Dermis microvascular lymphatic vessel endothelial cell (primary cell): ENCODE measurements around the gene OR14I1. TPM values are rescaled to one million over a fixed set of nuclear protein-coding genes. Genes with fewer than 3 reads are reported as not detected.

Experiments
- DNase-seq, 2 donors: peaks; one replicate each; pipeline versions ENCODE4 v3.0.0 to v3.0.0-alpha.2; 2010; ENCODE audit warnings: low read depth in 2 of 2
- total RNA-seq: library from RNA; depleted of rRNA; stranded (reverse); fragments of >200 nt; gene quantifications from 2 replicates; pipeline ENCODE4 v1.2.1, GENCODE V29; 2014

The OR14I1 gene
- not detected in 2 replicates for total RNA-seq

DNA sequence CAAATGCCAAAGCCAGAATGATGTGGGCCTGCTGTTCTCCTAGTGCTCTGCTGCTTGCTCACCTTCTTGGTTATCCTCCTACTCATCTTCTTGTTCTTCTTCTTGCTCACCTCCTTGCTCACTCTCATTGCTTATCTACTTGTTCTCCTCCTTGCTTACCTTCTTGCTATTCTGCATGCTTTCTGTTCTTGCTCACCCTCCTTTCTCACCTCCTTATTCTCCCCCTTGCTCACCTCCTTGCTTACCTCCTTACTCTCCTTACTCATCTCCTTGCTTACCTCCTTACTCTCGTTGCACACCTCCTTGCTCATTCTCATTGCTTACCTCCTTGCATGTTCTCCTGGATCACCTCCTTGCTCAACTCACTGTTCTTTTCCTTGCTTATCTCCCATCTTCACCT lies at the start of gene OR14I1:
Gene OR14I1, minus strand, starts transcription at position 53 of the 400 bp plus-strand sequence.
- DNase-seq = no peak

DNA sequence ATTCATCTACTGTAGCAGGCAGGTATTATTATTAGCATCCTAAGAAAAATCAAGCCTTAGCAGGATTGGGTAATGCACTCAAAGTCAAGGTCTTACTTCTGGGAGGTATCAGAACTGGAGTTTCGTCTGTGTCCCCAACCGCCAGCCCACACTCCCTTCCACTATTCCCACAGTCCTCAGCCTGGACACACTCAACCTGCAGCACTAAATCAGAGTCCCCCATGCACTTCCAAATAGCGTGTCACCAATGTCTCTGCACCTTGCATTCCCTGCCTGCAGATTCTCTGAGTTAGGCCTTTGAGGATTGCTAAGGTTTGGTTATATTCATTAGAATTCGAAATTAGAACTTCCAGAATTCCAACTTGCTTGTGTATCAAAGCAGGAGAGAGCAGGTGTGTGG lies 49.1 kb upstream of the OR14I1 start:
- DNase-seq = no peak

DNA sequence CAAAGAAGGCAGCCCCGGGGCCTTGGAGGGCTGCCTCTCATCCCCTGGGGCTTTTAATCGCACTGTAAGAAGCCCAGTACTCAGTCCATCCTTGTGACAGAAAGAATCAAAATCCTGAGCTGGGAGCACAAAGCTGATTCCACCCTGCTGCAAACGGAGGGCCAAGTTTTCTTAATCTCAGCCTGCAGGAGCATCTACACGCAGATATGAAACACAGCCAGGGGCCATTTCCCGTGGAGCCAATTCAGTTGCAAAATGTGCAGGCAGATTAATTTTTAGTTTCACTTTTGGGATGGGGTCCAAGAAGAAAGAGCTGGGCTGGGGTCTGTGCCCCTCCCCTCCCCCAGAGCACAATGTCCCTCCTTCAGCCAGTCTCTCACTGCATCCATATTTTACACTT lies 48.6 kb upstream of the OR14I1 start:
- no peak for DNase-seq

DNA sequence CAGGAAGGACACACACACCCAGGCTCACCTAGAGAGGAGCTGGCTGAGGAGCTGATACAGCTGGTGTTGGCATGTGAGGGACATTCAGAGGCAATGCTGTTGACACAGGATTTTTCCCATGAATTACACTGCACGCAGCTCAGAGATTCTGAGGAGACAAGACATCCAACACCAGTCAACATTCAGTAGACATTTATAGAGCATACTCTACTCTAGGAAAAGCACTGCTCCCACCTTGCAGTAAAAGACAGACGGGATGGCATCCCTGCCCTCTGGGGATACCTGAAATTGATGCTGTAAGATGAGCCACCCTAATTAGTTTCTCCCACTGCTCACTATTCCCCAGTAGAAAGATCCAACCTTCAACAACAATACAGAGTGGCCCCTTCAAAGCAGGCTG lies 47.9 kb upstream of the OR14I1 start:
- no peak for DNase-seq

DNA sequence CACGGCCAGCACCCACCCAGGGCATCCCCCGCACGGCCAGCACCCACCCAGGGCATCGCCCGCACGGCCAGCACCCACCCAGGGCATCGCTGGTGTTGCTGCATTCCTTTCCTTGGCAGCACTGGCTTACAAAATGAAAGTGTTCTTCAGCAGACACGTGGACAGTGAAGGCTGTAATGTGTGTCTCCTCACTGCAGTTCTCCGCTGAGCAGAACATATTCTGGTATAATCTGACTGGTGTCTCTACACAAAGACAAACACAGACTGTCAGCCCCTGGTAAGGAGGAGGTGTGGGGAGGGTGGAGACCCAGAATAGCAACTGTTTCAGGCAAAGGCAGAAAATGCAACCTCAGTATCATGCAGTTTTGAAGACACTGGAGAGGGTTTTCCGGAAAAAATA lies 45.6 kb upstream of the OR14I1 start:
- DNase-seq = no peak

DNA sequence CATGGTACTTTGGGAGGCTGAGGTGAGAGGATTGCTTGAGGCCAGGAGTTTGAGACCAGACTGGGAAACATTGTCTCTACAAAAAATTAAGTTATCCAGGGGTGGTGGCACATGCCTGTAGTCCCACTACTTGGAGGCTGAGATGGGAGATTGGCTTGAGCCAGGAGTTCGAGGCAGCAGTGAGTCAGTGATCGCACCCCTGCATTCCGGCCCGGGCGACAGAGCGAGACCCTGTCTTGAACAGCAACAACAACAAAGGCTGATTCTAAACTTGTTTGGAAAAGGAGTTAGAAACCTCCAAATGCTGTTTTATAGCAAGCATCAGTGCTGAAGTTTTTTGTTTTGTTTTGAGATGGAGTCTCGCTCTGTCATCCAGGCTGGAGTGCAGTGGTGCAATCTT lies 38.3 kb upstream of the OR14I1 start:
- DNase-seq = no peak

DNA sequence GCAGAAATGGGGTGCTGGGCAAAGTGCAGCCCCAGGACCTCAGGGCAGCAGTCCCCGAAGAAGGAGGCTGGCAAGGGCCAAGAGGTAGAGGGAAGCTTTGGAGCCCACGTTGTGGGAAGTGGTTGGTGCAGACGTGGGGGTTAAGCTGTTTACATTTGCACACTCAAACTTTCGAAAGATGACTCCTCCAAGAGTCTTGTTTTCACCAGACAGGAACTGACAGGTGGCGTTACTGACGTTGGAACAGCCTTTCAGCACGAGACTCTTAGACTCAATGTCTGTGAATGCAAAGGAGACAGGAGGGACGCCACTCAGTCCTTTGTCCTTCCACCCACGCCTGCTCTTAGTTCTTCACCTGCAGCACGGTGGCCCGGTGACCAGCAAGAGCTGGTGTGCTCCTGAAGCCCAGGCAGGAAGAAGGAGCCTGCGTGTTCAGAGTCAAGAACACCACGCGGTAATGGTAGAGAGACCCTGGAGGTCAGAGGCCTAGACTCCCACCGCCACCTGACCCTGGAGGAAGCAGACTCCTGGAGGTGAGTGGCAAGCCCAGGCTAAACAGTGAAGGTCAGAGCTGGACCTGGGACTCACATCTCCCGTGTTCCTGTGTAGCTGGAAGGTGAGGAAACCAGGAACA lies 37.1 kb upstream of the OR14I1 start:
- no peak for DNase-seq

DNA sequence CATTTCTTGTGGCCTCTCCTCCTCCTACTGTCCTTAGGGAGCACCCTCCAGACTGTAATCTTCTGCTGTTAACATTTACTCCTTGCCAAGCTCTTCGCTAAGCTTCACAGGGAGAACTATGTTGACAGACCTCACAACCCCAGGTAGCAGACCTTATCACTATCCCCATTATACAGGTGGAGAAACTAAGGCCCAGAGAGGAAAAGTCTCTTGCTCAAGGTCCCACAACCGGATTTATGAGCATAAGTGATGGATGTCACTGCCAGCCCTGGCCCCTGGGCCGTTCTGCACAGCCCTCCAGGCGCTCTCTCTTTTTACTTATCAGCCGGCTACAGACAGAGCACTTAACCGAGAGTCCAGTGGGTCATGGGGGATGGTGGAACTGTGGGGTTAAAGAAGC lies 34.9 kb upstream of the OR14I1 start:
- no peak for DNase-seq

DNA sequence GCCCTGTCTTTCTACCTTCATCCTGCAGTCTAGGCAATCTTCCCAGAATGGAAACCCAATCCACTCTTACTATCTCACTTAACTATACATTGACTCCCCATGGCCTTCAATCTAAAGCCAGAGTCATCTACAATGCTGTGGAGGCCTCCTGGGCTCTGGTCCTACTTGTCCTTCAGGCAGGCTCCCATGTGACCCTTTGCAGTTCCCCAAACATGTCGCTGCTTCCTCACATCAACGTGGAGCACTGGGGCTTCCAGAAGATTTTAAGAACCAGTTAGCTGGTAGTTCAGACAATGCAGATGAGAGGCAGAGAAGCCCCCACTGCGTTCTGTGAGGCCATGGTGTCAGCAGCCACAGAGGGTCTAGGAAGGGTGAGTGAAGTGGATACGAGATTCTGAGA lies 34.4 kb upstream of the OR14I1 start:
- no peak for DNase-seq

DNA sequence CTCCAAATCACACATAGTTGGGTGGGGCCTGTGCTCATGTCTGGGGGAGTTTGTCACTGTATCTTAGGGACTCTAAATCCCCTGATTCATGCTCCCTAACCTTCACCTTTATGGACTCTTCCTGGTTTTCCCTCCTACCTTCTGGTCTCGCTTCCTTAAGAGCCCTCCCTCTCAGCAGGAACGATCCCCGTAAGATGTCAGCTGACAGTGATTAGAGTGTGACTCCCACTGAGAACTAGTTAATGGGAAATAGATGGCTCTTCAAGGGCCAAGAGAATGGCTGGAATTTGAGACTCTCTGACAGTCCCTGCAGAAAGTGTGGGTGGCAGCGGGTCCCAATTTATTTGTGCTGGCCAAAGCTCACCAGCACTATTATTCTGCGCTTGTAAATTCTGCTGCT lies 31.0 kb upstream of the OR14I1 start:
- no peak for DNase-seq

DNA sequence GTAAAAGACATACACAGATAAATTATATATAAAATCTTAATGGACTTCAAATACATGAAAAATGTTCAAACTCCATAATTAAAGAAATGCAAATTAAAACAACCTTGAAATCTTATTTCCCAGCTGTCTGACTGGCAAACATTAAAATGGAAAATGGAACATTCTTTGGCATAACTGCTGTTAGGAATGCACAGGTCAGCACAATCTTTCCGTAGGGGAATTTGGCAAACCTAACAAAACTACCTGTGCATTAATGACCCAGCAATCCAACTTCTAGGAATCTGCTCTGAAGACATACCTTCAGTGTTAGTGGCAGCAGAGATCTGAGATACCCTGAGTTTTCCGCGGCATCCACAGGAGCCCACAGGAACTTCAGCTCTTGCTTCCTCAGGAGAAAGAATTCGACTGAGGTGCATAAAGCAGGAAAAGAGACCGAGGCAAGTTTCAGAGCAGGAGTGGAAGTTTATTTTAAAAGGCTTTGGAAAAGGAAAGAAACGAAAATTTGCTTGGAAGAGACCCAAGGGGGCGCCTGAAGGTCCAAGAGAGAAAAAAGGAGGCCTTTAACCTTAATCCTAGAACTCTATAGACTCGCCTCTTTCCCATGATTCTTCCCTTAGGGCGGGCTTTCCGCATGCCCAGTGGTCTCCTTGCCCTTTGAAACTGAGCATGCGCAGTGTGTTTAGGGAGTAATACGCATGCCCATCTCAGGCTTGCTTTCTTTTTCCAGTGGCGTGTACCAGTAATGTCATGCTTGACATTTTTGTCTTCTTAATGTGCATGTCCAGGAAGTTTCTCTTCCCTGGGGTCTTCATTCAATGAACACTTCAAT lies 28.2 kb upstream of the OR14I1 start:
- no peak for DNase-seq

DNA sequence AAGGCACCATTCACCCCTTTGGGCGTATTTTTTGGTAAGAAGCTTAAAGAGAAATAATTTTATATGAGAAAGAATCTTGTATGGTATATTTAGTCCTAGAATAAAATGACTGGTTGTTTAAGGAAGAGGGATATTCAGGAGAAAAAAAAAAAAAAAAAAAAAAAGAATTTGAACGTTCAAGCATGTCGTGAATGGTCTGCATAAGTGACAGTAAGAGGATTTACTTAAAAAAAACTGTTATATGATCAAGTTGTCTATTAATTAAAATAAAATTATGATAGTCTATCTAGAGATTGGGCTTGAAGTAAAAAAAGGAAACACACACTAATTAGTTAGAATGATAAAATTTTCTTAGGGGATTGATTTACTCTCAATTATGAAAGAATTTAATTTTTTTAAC lies 11.7 kb upstream of the OR14I1 start:
- no peak for DNase-seq

DNA sequence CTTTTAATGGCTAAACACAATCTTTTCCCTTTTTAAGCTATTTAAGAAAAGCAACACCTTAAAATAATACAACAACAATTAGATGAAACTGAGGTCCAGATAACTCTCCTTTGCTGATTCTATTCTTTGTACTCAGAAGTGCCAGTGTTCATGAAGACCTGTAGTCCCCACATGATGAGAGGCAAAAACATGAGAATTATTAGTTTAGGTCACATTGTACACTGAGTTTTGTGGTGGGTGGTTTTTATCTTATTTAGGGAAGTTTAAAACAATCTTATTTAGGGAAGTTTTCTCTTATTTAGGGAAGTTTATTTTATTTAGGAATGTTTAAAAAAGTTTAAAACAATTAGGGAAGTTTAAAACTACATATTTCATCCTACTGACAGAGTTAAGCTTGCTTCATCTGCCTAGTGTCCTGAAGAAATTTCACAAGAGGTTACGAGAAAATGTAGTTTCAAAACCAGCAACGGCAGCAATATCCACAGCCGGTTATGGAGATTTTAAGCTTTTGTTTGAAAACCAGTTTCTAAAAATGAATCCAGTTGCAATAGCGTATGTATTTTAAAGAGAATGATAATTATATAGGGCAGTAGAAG lies 7.8 kb upstream of the OR14I1 start:
- DNase-seq = no peak

DNA sequence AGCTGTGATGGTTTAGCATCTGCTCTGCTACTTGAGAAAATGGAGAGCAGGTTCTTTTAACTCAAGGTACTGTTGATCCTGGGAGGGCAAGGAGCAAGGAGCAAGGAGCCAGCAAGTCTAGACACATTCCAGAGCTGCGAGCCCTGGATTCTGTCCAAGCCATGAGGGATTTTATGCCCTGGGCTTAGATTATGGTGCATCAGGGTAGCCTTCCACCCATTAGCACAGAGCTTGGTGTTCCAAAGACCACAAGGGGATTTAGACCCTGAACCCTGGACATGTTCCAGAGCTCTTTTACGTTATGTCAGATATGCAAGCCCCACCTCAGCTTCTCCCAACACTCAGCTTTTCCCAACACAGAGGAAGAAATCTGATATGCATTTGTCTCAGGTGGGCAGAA lies 2.0 kb upstream of the OR14I1 start:
- no peak for DNase-seq

DNA sequence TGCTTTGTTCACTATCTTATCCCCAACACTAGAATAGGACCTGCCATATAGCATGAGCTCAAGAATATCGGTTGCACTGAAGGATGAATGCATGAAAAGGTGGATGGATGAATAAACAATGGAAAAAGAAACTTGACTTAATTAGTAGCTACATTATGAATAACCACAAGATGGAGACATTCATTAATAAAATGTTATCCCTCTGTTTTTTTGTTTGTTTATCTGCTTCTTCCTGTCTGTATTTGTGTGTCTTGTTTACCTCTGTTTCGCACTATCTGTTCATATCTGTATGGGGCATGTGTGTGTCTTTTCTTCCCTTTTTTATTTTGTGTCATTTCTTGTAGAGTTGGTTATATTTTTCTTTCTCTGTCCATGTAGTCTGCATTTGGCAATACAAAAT lies 1.1 kb upstream of the OR14I1 start:
- DNase-seq = no peak

DNA sequence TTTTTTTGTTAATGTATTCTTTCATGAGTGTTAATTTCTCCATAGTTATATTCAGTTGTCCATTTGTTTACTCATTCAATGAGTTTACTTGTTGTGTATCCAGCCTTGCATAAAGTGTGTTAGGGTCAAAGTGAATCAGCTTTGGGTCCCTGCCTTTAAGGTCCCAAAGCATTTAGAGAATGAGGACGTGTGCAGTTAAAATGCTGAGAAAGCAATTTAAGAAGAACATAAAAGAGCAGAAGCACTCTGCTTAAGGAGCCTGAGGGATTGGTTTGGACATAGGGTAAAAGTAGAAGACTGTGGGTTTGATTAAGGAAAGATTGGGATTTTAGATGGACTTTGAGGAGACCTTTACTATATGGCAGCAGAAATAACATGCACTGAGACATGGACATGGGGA lies 3.5 kb downstream of the OR14I1 start:
- DNase-seq = no peak

DNA sequence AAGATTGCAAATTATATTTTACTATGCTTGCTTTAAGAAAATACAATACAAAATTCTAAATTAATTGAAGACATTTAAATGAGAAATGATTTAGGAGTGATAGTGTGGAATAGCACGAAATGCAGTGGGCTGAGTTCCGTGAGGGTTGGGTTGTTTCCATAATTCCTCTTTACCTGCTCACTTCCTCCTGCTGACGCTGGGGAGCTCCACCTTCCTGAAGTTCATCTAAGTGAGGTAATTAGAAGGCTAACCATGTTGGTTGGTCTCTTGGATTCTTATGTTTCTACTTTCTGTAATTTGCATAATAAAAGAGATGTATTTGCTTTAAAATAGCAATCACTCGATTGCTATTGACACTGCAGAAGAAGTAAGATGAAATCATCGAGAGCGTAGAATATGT lies 4.7 kb downstream of the OR14I1 start:
- DNase-seq = no peak

DNA sequence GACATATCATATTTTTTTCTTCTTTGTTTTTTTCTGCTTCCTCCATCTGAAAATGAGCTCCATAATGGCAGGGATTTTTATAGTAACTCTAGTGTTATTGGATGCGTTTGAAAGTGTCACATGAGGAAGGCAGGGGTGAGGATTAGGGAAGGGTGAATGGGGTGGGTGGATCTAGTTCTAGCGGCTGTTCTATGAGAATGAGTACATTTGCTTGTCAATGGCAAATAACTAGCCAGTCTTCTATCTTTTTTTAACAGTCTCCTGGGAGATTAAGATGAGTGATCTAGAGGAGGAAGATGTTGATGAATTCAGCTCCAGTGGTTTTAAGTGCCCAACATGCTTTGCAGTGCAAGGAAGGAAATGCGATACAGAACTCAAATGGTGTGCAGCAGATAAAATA lies 5.8 kb downstream of the OR14I1 start:
- DNase-seq = no peak

DNA sequence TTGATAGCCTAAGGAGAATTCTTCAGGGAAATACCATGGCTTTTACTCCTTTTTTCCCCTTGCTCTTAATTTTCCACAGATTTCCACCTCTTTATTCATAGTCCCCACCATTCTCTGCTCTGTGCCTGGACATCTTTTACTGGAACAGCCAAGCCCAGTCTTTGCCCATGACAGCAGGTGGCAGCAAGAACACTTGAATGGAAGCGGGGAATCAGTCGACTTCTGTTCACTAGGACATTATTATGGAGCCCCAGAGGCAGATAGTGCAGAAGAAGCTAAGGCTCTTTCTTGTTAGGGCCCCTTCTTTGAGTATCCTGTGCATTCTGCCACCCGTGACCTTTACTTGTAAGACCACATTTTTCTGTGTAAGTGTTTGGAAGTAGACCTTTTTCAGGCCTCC lies 6.3 kb downstream of the OR14I1 start:
- no peak for DNase-seq

DNA sequence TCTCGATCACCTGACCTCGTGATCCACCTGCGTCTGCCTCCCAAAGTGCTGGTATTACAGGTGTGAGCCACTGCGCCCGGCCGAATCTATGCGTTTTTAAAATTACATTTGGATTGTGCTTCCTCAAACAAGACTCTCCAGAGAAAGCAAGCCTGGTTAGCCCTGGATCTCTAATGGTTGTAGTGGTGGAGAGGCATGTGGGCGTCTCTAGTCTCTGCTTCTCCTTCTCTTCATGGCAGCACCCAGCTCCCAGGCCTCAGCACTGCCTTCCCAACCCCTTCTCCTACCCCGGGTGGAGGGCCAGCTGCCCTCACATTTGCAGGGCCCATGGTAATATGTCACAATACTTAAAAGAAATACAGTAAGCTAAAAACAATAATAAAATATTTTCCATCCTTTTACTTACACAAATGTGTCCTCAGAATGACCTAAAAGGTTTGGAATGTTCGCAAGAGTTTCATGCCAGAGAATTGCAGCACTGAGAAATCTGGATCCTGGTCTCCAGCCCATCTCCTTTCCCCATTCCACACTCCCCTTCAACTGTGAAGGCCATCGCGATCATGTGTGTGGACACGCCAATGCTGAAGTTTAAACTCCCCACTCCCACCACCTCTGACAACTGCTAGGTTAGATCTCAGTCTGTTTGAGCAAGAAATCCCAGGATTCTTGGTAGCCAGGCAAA lies 7.0 kb downstream of the OR14I1 start:
- no peak for DNase-seq

DNA sequence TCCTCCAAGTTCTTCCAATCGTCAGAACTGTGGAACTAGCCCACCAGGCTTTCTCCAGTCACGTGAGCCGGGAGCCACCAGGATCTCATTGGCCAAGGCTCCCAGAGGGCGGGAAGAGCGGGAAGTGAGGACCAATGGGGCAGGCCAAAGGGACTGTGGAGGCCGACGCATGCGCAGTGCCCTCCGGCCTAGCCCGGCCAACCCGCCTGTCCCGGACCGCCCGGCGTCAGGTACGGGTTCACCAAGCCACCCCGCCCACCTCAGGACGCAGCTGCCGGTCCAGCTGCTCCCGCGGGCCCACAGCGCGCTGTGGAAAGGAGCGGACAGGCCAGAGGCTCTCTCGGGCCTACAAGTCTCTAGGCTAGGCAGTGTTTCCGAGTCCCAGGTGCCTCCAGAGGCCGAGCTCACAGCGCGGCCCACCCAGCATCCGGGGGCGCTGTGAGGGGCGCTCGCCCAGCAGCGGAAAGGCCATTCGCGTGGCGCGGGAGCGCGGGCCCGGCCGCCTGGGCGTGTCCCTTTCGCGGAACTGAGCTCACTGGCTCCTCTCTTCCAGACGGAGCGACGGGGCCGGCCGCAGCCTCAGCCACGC lies 10.9 kb downstream of the OR14I1 start:
- DNase-seq = no peak
